ENCODE measurements around the gene RASA3.

- TF ChIP-seq ZNF274 (IDR thresholded peaks at IDR 0.05; ENCODE audit: low read depth, low read length), result no peak
- no peak for TF ChIP-seq SUZ12 (IDR thresholded peaks at IDR 0.05; ENCODE audit: extremely low read depth, insufficient read depth, insufficient read length)
Observed at GRCh38 chr13:113938246-113938645, 194.2 kb downstream of the RASA3 start.

Measured in NT2/D1 (cell line).